Activated CD4-positive, alpha-beta T cell treated with anti-CD3 and anti-CD28 coated beads, Interleukin-10, Interleukin-2, amounts not matched to agents 100 ng/mL and 50 ng/mL, durations not matched to agents 16 hours and 8 hours (primary cell): ENCODE data around the gene INPP5A.
A peak's percentile ranks its signal among the peaks of the same experiment; 100 is the strongest.

Experiments used
- DNase-seq: peaks from one replicate; pipeline ENCODE4 v3.0.0-alpha.2; 2020

Gene INPP5A

GRCh38 chr10:132536877-132537683, 507 bp upstream of the INPP5A start:
- peak; percentile 100 for DNase-seq

DNA sequence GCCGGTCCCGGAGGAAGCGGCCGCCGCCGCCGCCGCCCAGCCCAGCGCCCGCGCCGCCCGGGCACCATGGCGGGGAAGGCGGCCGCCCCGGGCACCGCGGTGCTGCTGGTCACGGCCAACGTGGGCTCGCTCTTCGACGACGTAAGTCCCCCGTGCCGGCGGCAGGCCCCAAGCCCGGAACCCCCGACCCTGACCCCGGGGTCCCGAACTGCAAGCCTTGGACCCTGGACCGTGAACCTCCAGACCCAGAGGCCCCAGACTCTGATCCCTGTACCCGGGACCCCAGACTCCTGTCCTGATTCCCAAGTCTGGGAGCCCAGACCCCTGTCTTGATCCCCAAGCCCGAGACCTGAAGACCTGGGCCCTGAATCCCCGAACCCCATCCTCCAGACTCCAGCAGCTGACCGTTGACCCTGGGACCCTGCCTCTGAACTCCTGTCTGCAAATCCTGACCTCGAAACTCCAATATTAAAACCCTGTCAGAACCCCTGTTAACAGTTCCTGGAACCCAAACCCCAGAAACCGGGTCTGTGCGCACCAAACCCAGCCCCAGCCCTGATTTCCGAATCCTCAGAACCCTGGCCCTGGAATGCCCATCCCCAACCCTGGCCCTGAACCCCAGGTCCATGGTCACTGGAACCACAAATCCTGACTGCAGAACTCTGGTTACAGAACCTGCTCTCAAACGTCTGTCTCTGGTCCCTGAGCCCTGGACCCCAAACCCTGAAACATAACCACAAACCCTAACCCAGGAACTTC, 623 bp downstream of the INPP5A start:
- no peak for DNase-seq

DNA sequence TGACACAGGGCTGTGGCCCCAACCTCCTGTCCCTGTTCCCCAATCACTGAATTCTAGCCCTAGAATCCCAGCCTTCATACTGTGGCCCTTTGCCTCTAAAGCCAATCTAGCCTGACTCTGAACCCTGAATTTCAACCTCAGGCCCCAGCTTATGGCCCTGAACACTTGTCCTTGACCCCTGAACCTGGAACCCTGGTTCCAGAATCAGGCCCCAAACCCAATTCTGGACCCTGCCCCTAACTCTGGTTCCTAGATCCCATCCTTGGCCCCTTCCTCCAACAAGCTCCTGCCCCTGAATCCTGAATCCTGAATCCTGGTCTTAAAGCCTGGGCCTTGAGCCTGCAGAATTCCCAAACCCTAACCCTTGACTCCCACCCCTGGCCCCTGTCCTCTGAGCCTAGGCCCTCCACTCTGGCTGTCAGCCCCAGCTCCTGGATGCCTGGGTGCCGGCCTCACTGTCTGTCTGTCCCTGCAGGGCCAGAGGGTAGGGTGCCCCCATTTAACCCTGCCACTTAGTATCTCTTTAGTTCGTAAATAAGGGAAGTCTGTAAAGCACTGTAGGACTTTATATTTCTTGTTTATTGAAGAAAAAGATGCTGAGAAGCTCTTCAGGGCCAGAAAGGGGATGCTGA, 1.3 kb downstream of the INPP5A start:
- DNase-seq = no peak

DNA sequence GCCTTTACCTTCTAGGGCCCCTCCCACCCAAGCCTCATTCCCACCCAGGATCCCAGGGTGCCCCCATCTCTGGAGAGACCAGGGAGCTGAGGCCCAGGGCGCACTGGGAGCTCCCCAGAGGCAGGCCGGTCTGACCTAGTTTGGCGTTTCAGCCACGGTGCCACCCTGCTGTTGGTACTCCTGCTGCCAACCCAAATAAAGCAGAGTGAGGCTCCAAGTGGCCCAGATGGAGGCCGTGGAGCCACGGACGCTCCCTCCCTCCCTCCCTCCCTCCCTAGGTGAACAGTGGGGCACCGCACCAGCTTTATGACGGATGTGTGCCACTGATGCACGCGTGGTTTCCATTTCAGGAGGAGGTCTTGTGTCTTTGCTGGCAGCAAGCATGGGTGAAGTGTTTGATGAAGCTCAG, 1.8 kb downstream of the INPP5A start:
- DNase-seq = peak; percentile 46

DNA sequence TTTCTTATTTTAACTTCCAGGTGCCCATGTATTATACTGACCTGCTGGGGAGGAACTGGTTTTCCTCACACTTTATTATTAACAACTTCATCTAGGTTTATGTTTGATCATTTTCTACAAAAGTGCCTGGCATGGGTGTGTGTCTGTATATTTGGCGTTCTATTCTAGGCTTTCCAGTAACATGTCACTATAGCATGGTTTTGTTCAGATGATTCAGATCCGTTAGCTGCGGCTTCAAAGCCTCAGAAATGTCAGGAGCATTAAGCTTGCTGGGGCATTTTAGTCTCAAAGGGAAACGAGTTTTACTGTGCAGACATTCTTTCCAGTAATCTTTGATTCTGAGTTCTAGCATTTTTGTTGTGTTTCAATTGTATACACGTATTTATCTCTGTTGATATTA, 2.3 kb downstream of the INPP5A start:
- DNase-seq = peak; percentile 69

- no peak for DNase-seq
These were observed 2.9 kb downstream of the INPP5A start for GRCh38 chr10:132540456-132540855.

- no peak for DNase-seq
These were observed 3.5 kb downstream of the INPP5A start for GRCh38 chr10:132541129-132541528.

DNA sequence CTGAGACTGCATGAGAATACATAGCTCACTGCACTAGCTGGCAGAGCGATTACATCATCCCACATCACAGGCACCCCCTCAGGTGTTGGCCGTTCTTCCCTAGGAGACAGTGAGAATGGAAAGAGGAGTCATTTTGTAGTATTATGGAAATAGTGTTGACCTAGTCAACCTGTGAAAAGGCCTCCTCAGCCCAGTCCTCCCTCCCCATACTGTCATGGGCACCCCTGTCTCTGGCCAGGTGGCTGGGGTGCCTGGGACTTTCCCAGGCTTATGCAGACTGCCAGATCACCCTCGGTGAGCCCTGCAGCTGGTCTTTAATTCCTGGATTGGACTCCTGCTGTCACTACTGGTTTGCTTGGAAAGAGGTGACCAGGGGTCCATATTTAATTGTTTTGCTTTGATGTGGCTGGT, 4.0 kb downstream of the INPP5A start:
- no peak for DNase-seq

- DNase-seq = no peak
These were observed 4.6 kb downstream of the INPP5A start for GRCh38 chr10:132542086-132542775.

GRCh38 chr10:132542819-132543218, 5.2 kb downstream of the INPP5A start:
- DNase-seq = no peak

- no peak for DNase-seq
These were observed 6.5 kb downstream of the INPP5A start for GRCh38 chr10:132543916-132544743.

- no peak for DNase-seq
These were observed 7.4 kb downstream of the INPP5A start for GRCh38 chr10:132544744-132545658.

DNA sequence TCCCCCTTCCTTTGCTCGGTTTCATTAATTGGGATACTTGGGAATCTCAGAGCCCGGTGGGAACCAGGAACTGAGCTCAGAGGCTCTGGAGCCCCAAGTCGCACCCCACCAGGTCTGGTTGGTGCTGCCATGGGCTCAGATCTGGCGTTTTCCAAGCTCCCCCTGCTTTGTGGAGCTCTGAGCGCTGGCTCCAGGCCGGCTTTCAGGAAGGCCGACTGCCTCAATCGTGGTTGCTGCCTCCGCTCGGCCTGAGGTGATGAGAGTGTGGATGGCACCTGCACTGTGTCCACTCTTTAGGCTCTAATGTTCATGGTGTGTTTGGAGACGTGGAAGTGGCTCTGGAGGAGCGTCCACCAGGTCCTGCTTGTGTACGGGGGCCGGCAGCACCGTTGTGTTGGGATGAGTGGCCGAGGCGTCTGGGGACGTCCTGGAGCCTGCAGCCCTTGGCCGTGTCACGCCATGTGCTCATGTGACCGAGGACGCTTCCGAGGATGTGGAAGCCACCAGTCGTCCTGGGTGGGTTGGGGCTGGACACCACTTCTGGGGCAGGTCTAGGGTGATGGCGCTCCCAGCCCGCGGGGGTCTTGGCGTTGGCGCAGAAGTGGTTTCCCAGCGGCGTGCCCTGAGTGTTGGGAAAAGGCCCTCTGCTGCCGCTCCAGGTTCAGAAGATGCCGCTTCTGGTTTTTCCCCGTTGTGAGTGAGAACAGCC, 8.2 kb downstream of the INPP5A start:
- no peak for DNase-seq

DNA sequence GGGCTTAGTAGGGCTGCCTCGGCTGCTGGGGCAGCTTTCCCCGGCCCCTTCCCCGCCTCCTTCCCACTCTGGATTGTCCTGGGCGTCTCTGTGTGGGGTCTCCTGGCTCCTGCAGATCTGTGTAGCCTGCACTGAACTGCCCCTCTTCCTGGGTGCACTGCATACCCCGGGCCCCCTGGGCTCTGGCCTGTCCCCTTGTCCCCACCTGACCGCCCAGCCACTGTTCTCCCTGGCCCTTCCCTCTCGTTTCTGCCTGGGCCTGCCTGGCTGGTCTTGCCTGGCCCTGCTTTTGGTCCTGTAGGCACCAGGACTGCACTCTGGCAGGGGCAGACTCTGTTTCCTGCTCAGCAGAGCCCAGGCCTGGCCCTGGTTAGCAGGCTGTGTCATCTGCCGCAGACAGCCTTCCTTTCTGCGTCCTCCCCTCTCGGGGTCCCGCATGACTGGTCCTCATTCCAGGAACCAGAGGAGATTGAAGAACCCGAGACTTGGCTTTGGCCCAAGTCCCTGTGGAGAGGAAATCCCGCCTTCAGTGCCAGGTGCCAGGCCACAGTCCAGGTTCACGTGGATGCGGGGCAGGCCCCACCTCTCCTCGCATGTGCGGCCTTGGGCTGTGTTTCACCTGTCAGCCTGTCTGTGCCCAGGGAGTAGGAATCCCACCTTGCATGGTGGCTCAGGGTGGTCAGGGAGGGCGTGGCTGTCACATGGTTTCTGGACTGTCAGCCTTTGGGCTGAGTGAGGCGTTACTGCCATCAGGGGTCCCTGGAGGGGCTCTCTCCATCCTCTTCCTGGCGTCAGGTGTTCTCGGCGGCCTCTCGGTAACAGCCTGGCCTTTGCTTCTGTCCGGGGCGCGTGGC, 9.2 kb downstream of the INPP5A start:
- no peak for DNase-seq

DNA sequence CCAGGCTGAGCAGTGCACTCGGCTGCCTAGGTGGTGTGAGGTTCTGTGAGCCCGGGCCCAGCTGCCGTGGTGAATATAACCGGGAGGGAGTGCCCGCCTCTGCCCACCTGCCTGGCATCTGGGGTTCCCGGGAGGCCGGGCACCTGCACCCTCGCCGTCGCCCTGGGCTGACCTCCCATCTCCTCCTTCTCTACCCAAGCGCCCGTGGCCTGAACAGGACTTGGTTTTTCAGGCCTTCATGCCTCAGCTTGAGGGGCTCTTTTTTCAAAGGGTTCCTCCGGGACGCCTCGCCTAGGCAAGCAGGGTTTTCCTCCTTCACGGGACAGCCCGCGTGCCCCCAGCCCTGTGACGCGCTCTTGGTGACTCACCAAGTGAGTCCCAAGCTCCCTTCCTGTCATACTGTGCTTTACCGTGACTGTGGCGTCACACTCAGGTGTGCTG, 9.9 kb downstream of the INPP5A start:
- no peak for DNase-seq

DNA sequence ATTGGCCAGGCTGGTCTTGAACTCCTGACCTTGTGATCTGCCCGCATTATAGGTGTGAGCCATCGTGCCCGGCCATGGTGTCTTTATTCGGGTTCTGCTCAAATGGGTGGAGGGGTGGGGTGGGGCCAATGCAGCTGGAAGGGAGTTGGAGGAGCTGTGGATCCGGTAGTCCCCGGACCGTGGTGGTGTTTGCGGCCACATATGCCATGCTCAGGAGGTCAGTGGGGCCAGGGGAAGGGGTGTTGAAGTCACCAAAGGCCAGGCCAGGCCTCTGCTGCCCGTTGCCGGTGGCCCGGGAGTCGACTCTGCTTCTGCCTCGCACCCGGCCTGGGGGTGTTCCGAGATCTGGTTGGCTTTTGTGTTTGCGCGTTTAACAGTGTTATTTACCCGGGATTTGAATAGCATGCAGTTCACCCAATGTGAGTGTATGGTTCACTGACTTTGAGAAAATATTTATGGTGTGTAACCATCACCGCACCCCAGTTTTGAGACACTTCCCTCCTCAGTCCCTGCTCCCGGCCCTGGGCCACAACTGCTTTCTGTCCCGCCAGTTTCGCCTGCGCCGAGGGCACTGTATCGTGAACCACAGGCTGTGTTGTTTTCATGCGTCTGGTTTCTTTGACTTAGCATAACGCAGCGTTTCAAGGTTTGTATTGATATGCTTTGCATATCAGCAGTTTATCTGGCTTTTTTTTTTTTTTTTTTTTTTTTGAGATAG, 10.7 kb downstream of the INPP5A start:
- no peak for DNase-seq

DNA sequence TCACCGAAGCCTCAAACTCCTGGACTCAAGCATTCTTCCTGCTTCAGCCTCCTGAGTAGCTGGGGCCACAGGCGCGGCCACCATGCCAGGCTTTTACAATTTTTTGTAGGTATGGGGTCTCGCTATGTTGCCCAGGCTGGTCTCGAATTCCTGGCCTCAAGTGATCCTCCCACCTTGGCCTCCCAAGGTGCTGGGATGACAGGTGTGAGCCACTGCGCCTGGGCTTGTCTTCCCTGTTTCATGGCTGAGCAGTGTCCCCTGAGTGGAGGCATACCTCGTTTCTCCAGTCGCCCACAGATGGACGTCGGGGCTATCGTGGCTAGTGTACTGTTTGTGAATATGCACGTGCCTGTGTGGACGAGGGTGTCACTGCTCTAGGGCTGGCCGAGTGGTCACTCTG, 11.3 kb downstream of the INPP5A start:
- DNase-seq = no peak

- no peak for DNase-seq
These were observed 11.8 kb downstream of the INPP5A start for GRCh38 chr10:132549371-132549770.
